Muscle of arm (tissue), 14 donors: ENCODE measurements around the gene RNF214. TPM values are rescaled to one million over a fixed set of nuclear protein-coding genes. Genes with fewer than 3 reads are reported as not detected.
A peak's percentile ranks its signal among the peaks of the same experiment; 100 is the strongest.
"Not testable (repeated sequence)": the region's sequence is repeated elsewhere in the genome, so short reads cannot be mapped to it uniquely, and the experiment has no call there.

Experiments
- DNase-seq: peaks from one replicate; pipeline ENCODE4 v3.0.0-alpha.2; 2013
- long read RNA-seq, 11 donors: transcript quantifications; one replicate each; lab custom pipeline, GENCODE V29; 2026
- polyA plus RNA-seq, 12 donors: library from polyadenylated mRNA; unstranded; fragments of 120-200 nt; gene quantifications; one replicate each; pipeline ENCODE4 v1.2.1, GENCODE V29; 2013; ENCODE audit not compliant: insufficient read length in 12 of 12

The RNF214 gene
- polyA plus RNA-seq = 10 to 100 TPM in 11 of 12 donors, not detected in 1; 16.7 to 28.8 (median 19.3) TPM
- long read RNA-seq, donor 1, partial matches to known transcripts = 5 of 7 reads
- long read RNA-seq, donor 1, other reads (novel, unspliced or antisense) = 0 of 7 reads
- long read RNA-seq, donor 2, partial matches to known transcripts = 0 of 3 reads
- long read RNA-seq, donor 2, other reads (novel, unspliced or antisense) = 0 of 3 reads
- long read RNA-seq, donor 3, partial matches to known transcripts = 0 of 2 reads
- long read RNA-seq, donor 3, other reads (novel, unspliced or antisense) = 0 of 2 reads
- long read RNA-seq, donor 4 = 0 reads
- long read RNA-seq, donor 5 = 0 reads
- long read RNA-seq, donor 6, partial matches to known transcripts = 0 of 1 reads
- long read RNA-seq, donor 6, other reads (novel, unspliced or antisense) = 0 of 1 reads
- long read RNA-seq, donor 7, partial matches to known transcripts = 0 of 2 reads
- long read RNA-seq, donor 7, other reads (novel, unspliced or antisense) = 0 of 2 reads
- long read RNA-seq, donor 8, partial matches to known transcripts = 0 of 2 reads
- long read RNA-seq, donor 8, other reads (novel, unspliced or antisense) = 0 of 2 reads
- long read RNA-seq, donor 9, partial matches to known transcripts = 0 of 2 reads
- long read RNA-seq, donor 9, other reads (novel, unspliced or antisense) = 0 of 2 reads
- long read RNA-seq, donor 10, partial matches to known transcripts = 0 of 3 reads
- long read RNA-seq, donor 10, other reads (novel, unspliced or antisense) = 0 of 3 reads
- long read RNA-seq, donor 11, partial matches to known transcripts = 0 of 3 reads
- long read RNA-seq, donor 11, other reads (novel, unspliced or antisense) = 0 of 3 reads

DNA sequence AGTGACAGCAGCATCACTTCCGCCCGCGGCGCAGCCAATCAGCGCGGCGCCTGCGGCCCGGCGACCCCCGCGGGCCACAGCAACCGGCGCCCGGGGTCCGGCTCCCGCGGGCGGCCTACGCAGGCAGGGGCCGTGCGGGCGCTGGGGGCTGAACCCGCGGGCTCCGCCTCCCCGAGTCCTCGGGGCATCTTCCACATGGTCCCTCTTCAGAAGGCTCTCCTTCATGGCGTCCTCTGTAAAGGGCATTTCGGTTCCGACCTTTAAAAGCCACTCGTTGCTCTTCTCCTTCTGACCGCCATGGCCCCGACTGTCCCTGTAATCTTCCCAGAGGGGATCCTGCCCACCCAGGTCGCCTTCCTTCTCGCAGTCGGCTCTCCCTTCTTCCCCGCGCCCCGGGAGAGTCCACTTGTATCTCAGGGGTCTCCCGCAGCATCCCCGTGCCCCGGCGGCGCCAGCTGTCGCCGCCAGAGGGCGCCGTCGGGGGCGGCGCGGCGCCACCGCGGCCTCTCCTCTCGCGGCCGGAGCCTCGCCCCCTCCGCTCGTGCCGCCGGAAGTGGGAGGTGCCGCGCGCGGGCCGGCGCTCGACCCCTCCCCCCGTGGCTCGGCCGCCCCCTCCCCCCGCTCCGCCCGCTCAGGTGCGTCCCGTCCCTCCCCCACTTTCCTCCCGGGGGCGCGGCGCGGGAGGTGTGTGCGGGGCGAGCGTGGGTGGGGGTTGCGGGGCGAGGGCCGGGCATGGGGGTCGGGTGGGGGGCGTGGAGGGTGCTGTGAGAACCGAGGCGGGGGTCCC, at the start of gene RNF214:
RNF214 (plus strand) TSS at position 580 of the 787 bp plus-strand sequence. CDS start 1,602 bp downstream, outside the sequence.
- peak; percentile 79 for DNase-seq

DNA sequence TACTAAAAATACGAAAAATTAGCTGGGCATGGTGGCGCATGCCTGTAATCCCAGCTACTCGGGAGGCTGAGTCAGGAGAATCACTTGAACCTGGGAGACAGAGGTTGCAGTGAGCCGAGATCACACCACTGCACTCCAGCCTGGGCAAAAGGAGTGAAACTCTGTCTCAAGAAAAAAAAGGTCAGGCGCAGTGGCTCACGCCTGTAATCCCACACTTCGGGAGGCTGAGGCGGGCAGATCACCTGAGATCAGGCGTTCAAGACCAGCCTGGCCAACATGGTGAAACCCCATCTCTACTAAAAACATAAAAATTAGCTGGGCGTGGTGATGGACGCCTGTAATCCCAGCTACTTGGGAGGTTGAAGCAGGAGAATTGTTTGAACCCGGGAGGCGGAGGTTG, 49.3 kb upstream of the RNF214 start:
- not testable (repeated sequence) for DNase-seq

GRCh38 chr11:117183724-117184349, 48.6 kb upstream of the RNF214 start:
- no peak for DNase-seq

DNA sequence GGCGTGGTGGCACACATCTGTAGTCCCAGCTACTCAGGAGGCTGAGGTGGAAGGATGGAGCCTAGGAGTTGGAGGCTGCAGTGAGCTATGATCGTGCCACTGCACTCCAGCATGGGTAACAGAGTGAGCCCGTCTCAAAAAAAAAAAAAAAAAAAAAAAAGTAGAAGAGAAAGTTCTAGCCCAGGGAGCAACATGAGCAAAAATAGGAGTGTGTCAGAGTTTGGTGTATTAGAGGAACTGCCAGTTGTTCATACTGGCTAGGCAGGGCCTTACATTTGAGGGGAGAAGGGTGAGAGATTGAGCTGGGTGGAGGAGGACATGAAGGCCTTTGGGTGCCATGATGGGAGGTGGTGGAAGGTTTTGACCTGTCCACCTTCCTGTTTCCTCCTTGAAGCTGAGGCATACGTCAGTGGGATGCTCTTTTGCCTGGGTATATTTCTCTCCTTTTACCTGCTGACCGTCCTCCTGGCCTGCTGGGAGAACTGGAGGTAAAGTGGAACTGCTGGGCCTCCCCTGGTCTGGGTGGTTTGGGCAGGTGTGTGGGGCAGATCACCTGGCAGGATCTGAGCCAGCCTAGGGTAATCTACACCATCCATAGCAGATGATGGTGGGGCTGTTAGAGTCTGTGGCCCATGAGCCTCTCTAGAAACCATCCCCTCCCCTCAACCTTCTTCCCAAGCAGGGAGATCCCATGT, 46.6 kb upstream of the RNF214 start:
- no peak for DNase-seq

GRCh38 chr11:117186431-117186761, 46.1 kb upstream of the RNF214 start:
- no peak for DNase-seq

DNA sequence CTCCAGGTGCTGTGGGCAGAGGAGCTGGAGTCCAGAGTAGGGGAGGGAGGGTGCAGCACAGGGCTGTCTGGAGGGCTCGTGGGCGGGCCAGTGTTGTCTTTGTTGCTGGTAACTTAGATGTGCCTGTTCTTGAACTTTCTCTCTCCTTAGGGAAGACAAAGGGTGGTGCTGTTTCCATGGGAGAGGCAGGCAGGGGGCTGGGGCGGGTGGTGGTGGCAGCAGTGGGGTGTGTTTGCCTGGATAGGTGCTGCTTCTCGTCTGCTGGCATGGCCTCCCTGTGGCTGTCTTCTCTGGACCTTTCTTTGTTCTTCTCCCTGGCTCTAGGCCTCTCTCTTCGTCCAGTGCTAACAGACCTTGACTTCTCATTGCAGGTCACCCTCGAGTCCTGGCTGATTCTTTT, 45.5 kb upstream of the RNF214 start:
- DNase-seq = no peak

DNA sequence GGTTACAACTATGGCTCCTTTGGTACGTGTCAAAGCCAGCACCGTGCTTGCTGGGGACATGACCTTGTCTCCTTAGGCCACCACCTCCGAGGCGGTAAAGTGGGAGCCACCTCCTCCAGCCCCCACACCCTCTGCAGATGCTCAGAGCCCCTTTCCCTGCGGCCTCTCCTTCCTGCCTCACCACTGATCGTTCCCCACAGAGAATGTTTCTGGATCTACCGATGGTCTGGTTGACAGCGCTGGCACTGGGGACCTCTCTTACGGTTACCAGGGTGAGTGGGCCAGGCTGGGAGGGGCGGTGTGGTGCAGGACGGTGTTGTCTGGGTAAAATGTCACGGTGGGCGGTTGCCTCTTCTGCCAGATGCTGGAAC, 45.1 kb upstream of the RNF214 start:
- no peak for DNase-seq

GRCh38 chr11:117187799-117188481, 44.5 kb upstream of the RNF214 start:
- DNase-seq = no peak

GRCh38 chr11:117188620-117189081, 43.8 kb upstream of the RNF214 start:
- no peak for DNase-seq

GRCh38 chr11:117189191-117189940, 43.1 kb upstream of the RNF214 start:
- no peak for DNase-seq

DNA sequence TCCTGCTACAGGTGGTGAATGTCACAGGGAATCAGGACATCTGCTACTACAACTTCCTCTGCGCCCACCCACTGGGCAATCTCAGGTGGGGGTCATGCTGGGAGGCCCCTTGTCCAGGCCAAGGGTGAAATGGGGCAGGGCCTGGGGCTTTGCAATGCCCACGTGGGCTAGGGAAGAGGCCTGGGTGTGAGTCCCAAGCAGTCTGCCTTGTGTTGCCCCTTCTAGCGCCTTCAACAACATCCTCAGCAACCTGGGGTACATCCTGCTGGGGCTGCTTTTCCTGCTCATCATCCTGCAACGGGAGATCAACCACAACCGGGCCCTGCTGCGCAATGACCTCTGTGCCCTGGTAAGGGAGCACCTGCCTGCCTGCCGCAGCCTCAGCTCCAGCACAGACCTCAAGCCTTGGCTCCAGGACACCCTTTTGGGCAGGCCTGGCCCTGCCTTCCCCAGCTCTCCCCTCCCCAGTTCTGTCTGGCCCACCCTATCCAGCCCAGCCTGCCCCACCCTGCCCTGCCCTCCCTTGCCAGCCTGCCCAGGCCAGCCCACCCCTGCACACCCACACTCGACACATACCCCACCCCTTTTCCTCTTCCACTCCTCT, 42.4 kb upstream of the RNF214 start:
- DNase-seq = no peak

- DNase-seq = no peak
Measured at GRCh38 chr11:117191680-117192400, 40.6 kb upstream of the RNF214 start.

- DNase-seq = no peak
Measured at GRCh38 chr11:117192401-117192875, 40.0 kb upstream of the RNF214 start.

- DNase-seq = no peak
Measured at GRCh38 chr11:117193130-117194020, 39.1 kb upstream of the RNF214 start.

DNA sequence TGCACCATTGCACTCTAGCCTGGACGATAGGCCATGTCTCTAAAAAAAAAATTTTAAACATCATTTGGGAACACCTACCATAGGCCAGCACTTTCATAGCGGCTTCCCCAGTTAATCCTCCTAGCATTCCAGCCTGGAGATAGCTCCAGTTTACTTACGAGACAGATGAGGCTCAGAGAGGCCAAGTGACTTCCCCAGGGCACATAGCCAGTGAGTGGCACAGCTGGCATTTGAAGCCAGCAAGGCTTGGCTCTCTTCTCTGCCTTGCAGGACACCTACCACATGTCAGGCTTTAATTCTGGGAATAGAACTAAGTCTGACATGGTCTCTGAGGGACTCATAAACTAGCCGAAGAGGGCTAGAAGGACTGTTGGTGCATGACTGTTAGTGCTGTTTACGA, 38.2 kb upstream of the RNF214 start:
- DNase-seq = no peak

DNA sequence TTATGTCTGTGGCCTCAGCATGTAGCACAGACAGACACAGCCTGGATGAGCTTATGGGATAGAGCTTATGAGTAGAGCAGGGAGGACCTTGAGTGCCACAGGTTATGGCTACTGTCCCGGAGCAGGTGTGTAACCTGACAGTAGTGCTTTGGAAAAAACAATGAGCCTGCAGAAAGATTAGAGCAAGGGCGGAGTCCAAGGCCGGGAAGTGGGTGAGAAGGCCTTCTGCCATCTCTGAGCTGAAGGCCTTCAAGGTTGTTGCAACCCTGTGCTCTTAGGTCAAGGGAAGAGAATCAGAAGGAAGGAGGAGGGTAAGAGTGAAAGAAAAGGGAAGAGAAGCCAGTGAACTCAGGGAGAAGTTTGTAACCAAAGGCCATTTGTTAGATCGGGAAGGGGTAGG, 37.2 kb upstream of the RNF214 start:
- DNase-seq = no peak

DNA sequence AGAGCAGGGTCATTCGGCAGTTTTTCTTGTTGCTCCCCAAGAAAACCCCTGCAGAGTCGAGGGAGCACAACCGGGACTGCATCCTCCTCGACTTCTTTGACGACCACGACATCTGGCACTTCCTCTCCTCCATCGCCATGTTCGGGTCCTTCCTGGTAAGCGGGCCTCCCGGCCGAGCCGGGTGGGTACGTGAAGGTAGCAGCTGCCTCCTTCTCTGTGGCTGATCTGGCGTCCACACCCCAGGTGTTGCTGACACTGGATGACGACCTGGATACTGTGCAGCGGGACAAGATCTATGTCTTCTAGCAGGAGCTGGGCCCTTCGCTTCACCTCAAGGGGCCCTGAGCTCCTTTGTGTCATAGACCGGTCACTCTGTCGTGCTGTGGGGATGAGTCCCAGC, 36.7 kb upstream of the RNF214 start:
- no peak for DNase-seq
